K562 (cell line): ENCODE data around the gene SGTB. TPM values are rescaled to one million over a fixed set of nuclear protein-coding genes. Genes with fewer than 3 reads are reported as not detected.

ENCODE experiments used
- ATAC-seq: fragments of 200-7000 bp; cut with Tn5 transposase; 3 replicates; pipeline ENCODE4 v1.9.1; 2020; ENCODE audit warnings: moderate library complexity
- BruUV-seq: library from RNA; stranded (reverse); fragments of 400-500 nt; replicated peaks from 2 replicates; lab custom pipeline; 2021; lab: Mats Ljungman, UMichigan
- CTCF ChIA-PET: fragments of 300-600 bp; formaldehyde crosslinking; extraction: SDS; loops from one replicate; lab custom pipeline; 2021; ENCODE audit warnings: low intra/inter-chr PET ratio; lab: Yijun Ruan, JAX
- POLR2A ChIA-PET: fragments of 300-600, 350-650 bp; sonication (Branson Sonifier 250); formaldehyde crosslinking; extraction: SDS; loops from one replicate; lab custom pipeline; 2021; ENCODE audit warnings: antibody characterized with exemption, inconsistent platforms; lab: Yijun Ruan, JAX
- DNase-seq, 4 experiments: peaks; one replicate each; pipeline versions ENCODE4 v3.0.0 to v3.0.0-alpha.2; 2011 to 2018; ENCODE audit warnings: low spot score in 3 of 4, mixed read lengths in 3 of 4; ENCODE audit errors: extremely low read depth in 1 of 4
- FAIRE-seq: peaks from 2 replicates; lab custom pipeline; 2011; peaks lifted over from hg19 to GRCh38; lab: Jason Lieb, UNC
- H2AFZ ChIP-seq: 2 replicates; pipeline ENCODE4 v1.6.0; 2011; ENCODE audit warnings: low read depth, low read length, control low read depth, inconsistent platforms
- H3K27ac ChIP-seq: fragments of 200-600 bp; 3 replicates; pipeline ENCODE4 v1.8.0; 2011; ENCODE audit warnings: low read depth, mild to moderate bottlenecking, control low read depth, inconsistent platforms, low read length, moderate library complexity, mixed read lengths; ENCODE audit errors: extremely low read depth
- H3K27me3 ChIP-seq, 2 experiments: fragments of 300-600 bp in 1 of 2; 2 replicates in 1 of 2; 3 replicates in 1 of 2; pipeline versions ENCODE4 v1.6.0 to v1.8.0; 2011; ENCODE audit warnings: inconsistent platforms in 2 of 2, low read length in 2 of 2, mild to moderate bottlenecking in 1 of 2, mixed read lengths in 1 of 2, moderate library complexity in 1 of 2; ENCODE audit not compliant: control insufficient read depth in 2 of 2, insufficient read depth in 2 of 2
- H3K36me3 ChIP-seq: fragments of 300-600 bp; 3 replicates; pipeline ENCODE4 v1.8.0; 2011; ENCODE audit warnings: mild to moderate bottlenecking, low read length, inconsistent platforms; ENCODE audit not compliant: control insufficient read depth, insufficient read depth
- H3K4me1 ChIP-seq, 2 experiments: fragments of 200-600 bp in 1 of 2; replicated peaks in 1 of 2; 2 replicates in 1 of 2; 3 replicates in 1 of 2; pipeline versions ENCODE4 v1.5.1 to v1.8.0; 2011; ENCODE audit warnings: inconsistent platforms in 2 of 2, low read length in 2 of 2, mild to moderate bottlenecking in 1 of 2, mixed read lengths in 1 of 2, moderate library complexity in 1 of 2; ENCODE audit not compliant: control insufficient read depth in 2 of 2, insufficient read depth in 2 of 2
- H3K4me2 ChIP-seq: 2 replicates; pipeline ENCODE4 v1.6.1; 2011; ENCODE audit warnings: low read length, control low read depth, inconsistent platforms, mixed read lengths; ENCODE audit not compliant: insufficient read depth
- H3K4me3 ChIP-seq: fragments of 200-600 bp; sonication (generic), shearing (Covaris generic); 2 replicates; pipeline ENCODE4 v1.5.1; 2016; ENCODE audit warnings: control low read depth, inconsistent platforms
- H3K79me2 ChIP-seq: fragments of 200-600 bp; 3 replicates; pipeline ENCODE4 v1.8.0; 2011; ENCODE audit warnings: low read length, inconsistent platforms; ENCODE audit not compliant: control insufficient read depth, insufficient read depth
- H3K9ac ChIP-seq, 2 experiments: 2 replicates each; pipeline versions ENCODE4 v1.6.0 to v1.6.1; 2011; ENCODE audit warnings: low read depth in 2 of 2, low read length in 2 of 2, control low read depth in 1 of 2, inconsistent platforms in 1 of 2, mild to moderate bottlenecking in 1 of 2, mixed read lengths in 1 of 2; ENCODE audit not compliant: insufficient read depth in 1 of 2
- H3K9me1 ChIP-seq: one replicate; pipeline ENCODE4 v1.6.0; 2011; ENCODE audit warnings: inconsistent platforms, mild to moderate bottlenecking, low read length, moderate library complexity; ENCODE audit not compliant: control insufficient read depth, insufficient read depth
- H3K9me3 ChIP-seq: replicated peaks from 2 replicates; pipeline ENCODE4 v1.5.1; 2011; ENCODE audit warnings: low read depth, low read length, inconsistent platforms; ENCODE audit not compliant: control insufficient read depth, insufficient read depth
- H4K20me1 ChIP-seq: replicated peaks from 2 replicates; pipeline ENCODE4 v1.6.1; 2011; ENCODE audit warnings: low read length, inconsistent platforms, mixed read lengths; ENCODE audit not compliant: control insufficient read depth, insufficient read depth
- BRD4 ChIP-seq: fragments of 200-600 bp; sonication (generic); IDR thresholded peaks from 2 replicates; pipeline ENCODE4 v1.6.1; 2017; ENCODE audit warnings: inconsistent platforms
- CGGBP1 ChIP-seq: fragments of 250-450 bp; sonication (Bioruptor Pico); IDR thresholded peaks from 2 replicates; pipeline ENCODE4 v1.9.0; 2021; ENCODE audit warnings: mild to moderate bottlenecking
- DMBX1 ChIP-seq: fragments of 250-450 bp; sonication (Bioruptor Pico); IDR thresholded peaks from 2 replicates; pipeline ENCODE4 v1.8.0; 2022; ENCODE audit warnings: inconsistent platforms, mild to moderate bottlenecking, moderate library complexity, borderline replicate concordance
- EP300 ChIP-seq: IDR thresholded peaks from 2 replicates; pipeline ENCODE4 v1.6.1; 2012; ENCODE audit warnings: low read length, improper control_type of control experiment
- ESRRA ChIP-seq: fragments of 450-650 bp; IDR thresholded peaks from 2 replicates; pipeline ENCODE4 v1.6.1; 2014; ENCODE audit warnings: low read depth, mild to moderate bottlenecking, moderate library complexity, borderline replicate concordance
- RFX5 ChIP-seq: IDR thresholded peaks from 2 replicates; pipeline ENCODE4 v1.6.1; 2011; ENCODE audit warnings: low read depth, mild to moderate bottlenecking, improper control_type of control experiment, low read length
- SMARCE1 ChIP-seq: fragments of 450-650 bp; IDR thresholded peaks from 2 replicates; pipeline ENCODE4 v1.7.1; 2016; ENCODE audit warnings: mild to moderate bottlenecking
- TEAD1 ChIP-seq, 2 experiments: fragments of 450-650 bp in 1 of 2; sonication (generic) in 1 of 2; formaldehyde crosslinking; IDR thresholded peaks; 2 replicates each; pipeline versions ENCODE4 v1.4.0 to v1.8.0; 2020 to 2022; ENCODE audit warnings: mild to moderate bottlenecking in 2 of 2, missing genetic modification reagents in 1 of 2
- TOE1 ChIP-seq, 2 experiments: fragments of 450-650 bp in 1 of 2; sonication (generic) in 1 of 2; formaldehyde crosslinking in 1 of 2; IDR thresholded peaks; 2 replicates each; pipeline versions ENCODE4 v1.7.1 to v1.8.0; 2016 to 2022; ENCODE audit warnings: borderline replicate concordance in 2 of 2, mild to moderate bottlenecking in 2 of 2, antibody characterized with exemption in 1 of 2, inconsistent platforms in 1 of 2, low read depth in 1 of 2, missing genetic modification reagents in 1 of 2, moderate library complexity in 1 of 2
- ZNF699 ChIP-seq: fragments of 250-450 bp; sonication (Bioruptor Pico); IDR thresholded peaks from 2 replicates; pipeline ENCODE4 v1.8.0; 2021; ENCODE audit warnings: mild to moderate bottlenecking, moderate library complexity; ENCODE audit not compliant: insufficient replicate concordance
- ZNF766 ChIP-seq: fragments of 200-800 bp; sonication (Bioruptor generic); conservative IDR thresholded peaks from 2 replicates; pipeline ENCODE4 v1.6.1; 2016; ENCODE audit warnings: missing genetic modification characterization, missing compliant biosample characterization
- WGBS: fragments of 100-300 bp; shearing (Covaris generic); methylation state at CpG from one replicate; pipeline ENCODE4 v1.1.6; 2016; ENCODE audit warnings: low coverage, mixed read lengths; ENCODE audit not compliant: insufficient coverage; ENCODE audit errors: missing lambda C conversion rate; 5-methylcytosine and 5-hydroxymethylcytosine counted together
- in situ Hi-C: fragments of 300-500 bp; cut with MboI; formaldehyde crosslinking; loops from 4 replicates; pipeline ENCODE4 v1.15.0; 2018; ENCODE audit warnings: inconsistent platforms, mixed read lengths
- intact Hi-C: fragments of 100-400 bp; cut with micrococcal nuclease; formaldehyde crosslinking; loops from 2 replicates; pipeline ENCODE4 v1.14.2; 2022
- polyA plus RNA-seq, 8 experiments: library from polyadenylated mRNA; depleted of rRNA in 4 of 8; stranded (reverse) in 5 of 8; unstranded in 3 of 8; fragments of >200 nt; fragmentation: Nextera tagmentation in 2 of 8; fragmentation: Illumina TruSeq in 1 of 8; extraction: Ambion mirVana in 2 of 8; extraction: Trizol in 1 of 8; gene quantifications; 2 replicates each; pipeline versions ENCODE4 v1.2.1 to v1.2.3, GENCODE V29; 2011 to 2014; ENCODE audit warnings: inconsistent platforms in 1 of 8, missing spikeins in 1 of 8
- total RNA-seq, 7 experiments: library from RNA; depleted of rRNA in 6 of 7; stranded (reverse); fragments of >200 nt in 6 of 7; fragmentation: Illumina TruSeq in 2 of 7; extraction: Trizol in 2 of 7; gene quantifications; 2 replicates each; pipeline versions ENCODE4 v1.2.1 to v1.2.3, GENCODE V29; 2011 to 2021; ENCODE audit warnings: low replicate concordance in 1 of 7

The SGTB gene
- total and polyA plus RNA-seq, 9 of the 15 experiments (the other 6 are each of a cell fraction or from before 2014, with no cell fraction given), result 1.3 to 8.4 (median 4.8) TPM

GRCh38 chr5:65728218-65728617 lies 6.3 kb upstream of the SGTB start:
- Histone ChIP-seq H3K4me2 (no peak overlapping the region), H2AFZ (no peak overlapping the region), H3K27ac (no peak overlapping the region), H3K36me3 (no peaks in the 10 kb centered on the region), H3K9me3 (no peaks in the 10 kb centered on the region), H3K4me1 (peaks cover 4 to 14% of the 10 kb centered on the region in 2 experiments; a peak in 3 of 5 replicates), H3K79me2 (peaks cover 67% of the 10 kb centered on the region), H4K20me1 (no peaks in the 10 kb centered on the region), H3K9ac (no peak overlapping the region), H3K4me3 (no peak overlapping the region), H3K9me1 (no peaks in the 10 kb centered on the region), H3K27me3 (no peaks in the 10 kb centered on the region)
- in situ Hi-C loops, result no loop called here
- TF ChIP-seq CGGBP1 (CRISPR knock-in tag), result no peak
- TF ChIP-seq EP300, result no peak
- WGBS, result 100% methylated on average over 1 of the region's 1 CpG
- no peak for ATAC-seq
- BruUV-seq, result no TSS peak
- FAIRE-seq, result no peak
- ChIA-PET CTCF (no interaction called here), POLR2A (interaction anchor here (1.4 kb wide), 1 partner anchor 17 kb away, joined by 6 read pairs; no protein-coding TSS in a partner anchor)
- intact Hi-C loops, result no loop called here
- no peak for DNase-seq

- intact Hi-C loops (no loop called here), in situ Hi-C loops (no loop called here)
- FAIRE-seq (no peak), ATAC-seq (no peak), DNase-seq (no peak)
- Histone ChIP-seq H3K4me1 (peaks cover 4 to 14% of the 10 kb centered on the region in 2 experiments; a peak in 3 of 5 replicates), H3K4me3 (no peak overlapping the region), H3K9me3 (no peaks in the 10 kb centered on the region), H2AFZ (no peak overlapping the region), H3K4me2 (no peak overlapping the region), H3K36me3 (no peaks in the 10 kb centered on the region), H3K9ac (no peak overlapping the region), H3K79me2 (peaks cover 73% of the 10 kb centered on the region), H4K20me1 (no peaks in the 10 kb centered on the region), H3K27ac (peak overlapping the region; percentile 4; the same call in 1 of the 3 replicates), H3K27me3 (no peaks in the 10 kb centered on the region), H3K9me1 (no peaks in the 10 kb centered on the region)
- CTCF ChIA-PET, result no interaction called here
- WGBS, result 61% methylated on average over 7 of the region's 7 CpGs
- no TSS peak for BruUV-seq
- POLR2A ChIA-PET, result interaction anchor here (0.6 to 1.4 kb wide), 3 partner anchors 16 to 308 kb away, joined by 3 to 6 read pairs (median 3); partner anchors contain the start of genes CENPK and PPWD1
- TF ChIP-seq DMBX1 (CRISPR knock-in tag) (no peak), ZNF766 (no peak), BRD4 (no peak), RFX5 (no peak), ZNF699 (CRISPR knock-in tag) (no peak), TEAD1 (CRISPR knock-in tag; IDR thresholded peaks at IDR 0.05) (no peak), ESRRA (no peak), SMARCE1 (no peak), TOE1 (IDR thresholded peaks at IDR 0.05; ENCODE audit: borderline replicate concordance) (no peak), TOE1 (CRISPR knock-in tag; IDR thresholded peaks at IDR 0.05; ENCODE audit: borderline replicate concordance, low read depth) (no peak)
Measured at GRCh38 chr5:65727491-65728156, 5.7 kb upstream of the SGTB start.
